BJ (cell line): ENCODE measurements around the gene DNAJC22. TPM values are rescaled to one million over a fixed set of nuclear protein-coding genes. Genes with fewer than 3 reads are reported as not detected.
"Not testable (repeated sequence)": the region's sequence is repeated elsewhere in the genome, so short reads cannot be mapped to it uniquely, and the experiment has no call there.

ENCODE experiments used
- CTCF ChIA-PET: fragments of 350-600 bp; formaldehyde crosslinking; extraction: SDS; loops from one replicate; lab custom pipeline; 2021; ENCODE audit warnings: antibody characterized with exemption, inconsistent platforms; lab: Yijun Ruan, JAX
- POLR2A ChIA-PET: fragments of 300-600 bp; sonication (Branson Sonifier 250); formaldehyde crosslinking; extraction: SDS; loops from one replicate; lab custom pipeline; 2021; ENCODE audit warnings: antibody characterized with exemption; lab: Charles Lee
- DNase-seq: peaks from one replicate; pipeline ENCODE4 v3.0.0-alpha.2; 2011; ENCODE audit warnings: low read depth
- H3K27me3 ChIP-seq: 2 replicates; pipeline ENCODE4 v1.6.0; 2011; ENCODE audit warnings: low read length; ENCODE audit not compliant: control insufficient read depth, insufficient read depth
- H3K36me3 ChIP-seq: 2 replicates; pipeline ENCODE4 v1.5.1; 2011; ENCODE audit warnings: low read length; ENCODE audit not compliant: control insufficient read depth, insufficient read depth
- H3K4me3 ChIP-seq: 2 replicates; pipeline ENCODE4 v1.5.1; 2011; ENCODE audit warnings: low read depth, mild to moderate bottlenecking, control low read depth, low read length
- polyA plus RNA-seq: library from polyadenylated mRNA; depleted of rRNA; stranded (reverse); fragments of >200 nt; gene quantifications from 2 replicates; pipeline ENCODE4 v1.2.3, GENCODE V29; 2011
- TF ChIP-seq, protein P1 (sequence below): IDR thresholded peaks from 2 replicates; pipeline ENCODE4 v1.5.1; 2011; ENCODE audit warnings: low read depth, mild to moderate bottlenecking, control low read depth, inconsistent platforms, low read length, moderate library complexity; ENCODE audit not compliant: insufficient read depth

Gene DNAJC22
- polyA plus RNA-seq, 1 experiment: 4.3 TPM

DNA sequence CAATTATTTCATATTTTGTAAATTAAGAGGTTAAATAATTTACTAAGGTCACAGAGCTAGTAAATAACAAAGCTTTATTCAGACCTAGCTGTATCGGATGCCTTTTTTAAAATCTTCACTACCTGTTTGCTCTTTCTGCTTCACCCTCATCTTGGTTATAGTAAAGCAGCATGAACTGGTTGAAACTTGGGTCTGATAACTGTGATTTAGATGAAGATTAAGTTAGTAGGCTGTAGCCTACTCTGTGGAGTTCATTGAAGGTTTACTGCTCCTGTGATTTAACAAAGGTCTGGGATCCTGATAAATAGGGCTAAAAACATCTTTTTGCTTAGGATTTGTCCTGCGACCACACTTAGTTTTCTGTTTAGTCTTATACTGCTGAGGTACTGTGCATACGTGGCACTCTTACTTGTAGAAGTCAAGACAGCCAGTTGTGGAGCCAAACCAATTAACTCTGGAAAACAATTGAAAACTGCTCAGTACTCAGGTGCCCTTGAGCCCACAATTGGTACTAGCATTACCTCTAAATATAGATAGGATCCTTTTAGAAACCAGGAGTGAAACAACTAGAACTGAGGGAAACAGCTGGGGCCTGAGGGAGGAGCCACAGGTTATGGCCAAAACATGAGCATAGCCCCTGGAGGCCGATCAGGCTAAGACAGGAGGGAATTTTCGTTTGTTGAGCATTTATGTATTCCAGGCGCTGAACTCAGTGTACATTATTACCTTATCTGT lies 22.9 kb downstream of the DNAJC22 start:
- ChIA-PET CTCF (interaction anchor here (1.0 to 2.0 kb wide), 4 partner anchors 11 to 145 kb away, joined by 3 to 11 read pairs (median 4); no protein-coding TSS in a partner anchor), POLR2A (interaction anchor here (0.6 kb wide), 1 partner anchor 47 kb away, joined by 3 read pairs; no protein-coding TSS in a partner anchor)
- TF ChIP-seq, protein P1, sequence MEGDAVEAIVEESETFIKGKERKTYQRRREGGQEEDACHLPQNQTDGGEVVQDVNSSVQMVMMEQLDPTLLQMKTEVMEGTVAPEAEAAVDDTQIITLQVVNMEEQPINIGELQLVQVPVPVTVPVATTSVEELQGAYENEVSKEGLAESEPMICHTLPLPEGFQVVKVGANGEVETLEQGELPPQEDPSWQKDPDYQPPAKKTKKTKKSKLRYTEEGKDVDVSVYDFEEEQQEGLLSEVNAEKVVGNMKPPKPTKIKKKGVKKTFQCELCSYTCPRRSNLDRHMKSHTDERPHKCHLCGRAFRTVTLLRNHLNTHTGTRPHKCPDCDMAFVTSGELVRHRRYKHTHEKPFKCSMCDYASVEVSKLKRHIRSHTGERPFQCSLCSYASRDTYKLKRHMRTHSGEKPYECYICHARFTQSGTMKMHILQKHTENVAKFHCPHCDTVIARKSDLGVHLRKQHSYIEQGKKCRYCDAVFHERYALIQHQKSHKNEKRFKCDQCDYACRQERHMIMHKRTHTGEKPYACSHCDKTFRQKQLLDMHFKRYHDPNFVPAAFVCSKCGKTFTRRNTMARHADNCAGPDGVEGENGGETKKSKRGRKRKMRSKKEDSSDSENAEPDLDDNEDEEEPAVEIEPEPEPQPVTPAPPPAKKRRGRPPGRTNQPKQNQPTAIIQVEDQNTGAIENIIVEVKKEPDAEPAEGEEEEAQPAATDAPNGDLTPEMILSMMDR: peak; percentile 54
- Histone ChIP-seq H3K4me3 (no peak overlapping the region), H3K36me3 (no peaks in the 10 kb centered on the region), H3K27me3 (no peaks in the 10 kb centered on the region)
- DNase-seq: no peak

DNA sequence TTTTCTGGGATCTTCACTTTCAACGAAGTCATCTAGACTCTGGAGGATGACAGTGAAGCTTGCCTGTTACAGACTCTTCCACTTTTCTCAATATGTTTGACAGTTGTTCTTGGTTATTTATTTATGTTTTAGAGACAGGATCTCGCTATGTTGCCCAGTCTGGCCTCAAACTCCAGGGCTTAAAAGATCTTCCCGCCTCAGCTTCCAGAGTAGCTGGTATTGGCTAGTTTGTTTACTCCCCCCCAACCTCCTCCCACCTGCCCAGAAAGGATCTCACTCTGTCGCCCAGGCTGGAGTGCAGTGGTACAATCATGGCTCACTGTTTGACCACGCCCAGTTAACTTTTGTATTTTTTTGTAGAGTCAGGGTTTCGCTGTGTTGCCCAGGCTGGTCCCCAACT lies 23.9 kb downstream of the DNAJC22 start:
- Histone ChIP-seq H3K36me3 (no peaks in the 10 kb centered on the region), H3K27me3 (no peaks in the 10 kb centered on the region), H3K4me3 (no peak overlapping the region)
- TF ChIP-seq, protein P1: no peak
- CTCF ChIA-PET: interaction anchor here (1.4 to 2.0 kb wide), 2 partner anchors 23 to 144 kb away, joined by 4 to 11 read pairs; no protein-coding TSS in a partner anchor
- no peak for DNase-seq
- POLR2A ChIA-PET: no interaction called here

DNA sequence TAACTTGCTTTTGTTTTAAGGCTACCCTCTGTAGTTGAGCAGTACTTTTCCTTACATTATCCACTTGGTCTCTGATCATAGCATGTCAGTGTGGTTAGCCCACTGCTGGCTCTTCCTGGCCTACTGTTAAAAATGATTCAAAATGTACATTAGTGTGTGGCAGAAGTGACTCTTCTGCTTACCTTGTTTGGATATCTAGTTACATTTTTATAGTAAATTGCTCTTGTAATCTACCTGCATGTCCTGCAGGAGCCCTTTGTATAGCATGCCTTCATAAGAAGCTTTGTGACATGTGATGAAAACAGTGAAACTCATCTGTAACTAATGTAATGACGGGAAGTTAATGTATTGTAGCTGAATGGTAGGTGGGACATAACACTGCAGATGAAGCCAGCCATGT lies 28.7 kb downstream of the DNAJC22 start:
- Histone ChIP-seq H3K4me3 (no peak overlapping the region), H3K27me3 (no peaks in the 10 kb centered on the region), H3K36me3 (no peaks in the 10 kb centered on the region)
- ChIA-PET CTCF (interaction anchor here (0.6 to 1.2 kb wide), 3 partner anchors 15 to 86 kb away, joined by 3 read pairs; no protein-coding TSS in a partner anchor), POLR2A (no interaction called here)
- TF ChIP-seq, protein P1: no peak
- no peak for DNase-seq

DNA sequence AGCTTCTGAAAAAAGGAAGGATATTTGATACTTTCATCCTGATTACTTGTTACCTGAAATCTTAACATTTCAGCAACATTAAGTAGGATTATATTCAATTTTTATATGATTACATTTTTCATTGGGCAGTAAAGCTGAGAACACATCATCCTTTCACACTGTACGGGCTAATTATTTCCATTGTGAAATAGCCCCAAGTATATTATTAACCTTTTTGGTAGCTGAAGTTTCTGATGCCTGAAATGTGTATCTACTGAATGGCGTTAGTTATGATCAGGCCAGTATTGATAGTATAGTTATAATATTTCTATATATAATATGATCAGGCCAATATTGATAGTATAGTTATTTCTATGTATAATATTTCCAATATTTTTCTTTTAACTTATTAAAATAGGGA lies 30.7 kb downstream of the DNAJC22 start:
- Histone ChIP-seq H3K4me3 (no peak overlapping the region), H3K36me3 (no peaks in the 10 kb centered on the region), H3K27me3 (no peaks in the 10 kb centered on the region)
- no peak for DNase-seq
- TF ChIP-seq, protein P1: no peak
- ChIA-PET CTCF (interaction anchor here (2.1 kb wide), 1 partner anchor 19 kb away, joined by 9 read pairs; no protein-coding TSS in a partner anchor), POLR2A (no interaction called here)

DNA sequence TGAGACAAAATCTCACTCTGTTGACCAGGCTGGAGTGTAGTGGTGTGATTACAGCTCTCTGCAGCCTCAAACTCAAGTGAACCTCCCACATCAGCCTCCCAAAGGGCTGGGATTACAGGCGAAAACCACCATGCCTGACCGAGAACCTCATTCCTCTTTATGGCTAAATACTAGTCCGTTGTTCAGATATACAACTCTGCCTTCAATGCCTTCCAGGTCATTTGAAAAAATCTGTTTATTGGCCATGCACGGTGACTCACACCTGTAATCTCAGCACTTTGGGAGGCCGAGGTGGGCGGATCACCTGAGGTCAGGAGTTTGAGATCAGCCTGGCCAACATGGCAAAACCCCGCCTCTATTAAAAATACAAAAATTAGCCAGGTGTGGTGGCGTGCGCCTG lies 33.5 kb downstream of the DNAJC22 start:
- H3K4me3 ChIP-seq, POLR2A ChIA-PET, DNase-seq, H3K27me3 ChIP-seq, H3K36me3 ChIP-seq, CTCF ChIA-PET: not testable (repeated sequence)
